Renal cortex interstitium (tissue), 11 donors: Measurements from ENCODE around the gene BIRC6. TPM values are rescaled to one million over a fixed set of nuclear protein-coding genes. Genes with fewer than 3 reads are reported as not detected.
"Not testable (repeated sequence)": the region's sequence is repeated elsewhere in the genome, so short reads cannot be mapped to it uniquely, and the experiment has no call there.

Experiments
- DNase-seq, 11 donors: peaks; one replicate each; pipeline ENCODE4 v3.0.0-alpha.2; 2013; ENCODE audit warnings: low read depth in 9 of 11, low spot score in 4 of 11; ENCODE audit errors: extremely low read depth in 1 of 11
- polyA plus RNA-seq, 3 donors: library from polyadenylated mRNA; unstranded; fragments of 120-200 nt; gene quantifications; one replicate each; pipeline ENCODE4 v1.2.1, GENCODE V29; 2013; ENCODE audit not compliant: insufficient read length in 3 of 3

Gene BIRC6
- polyA plus RNA-seq, 3 donors, result 69.2 to 79.0 (median 78.8) TPM

DNA sequence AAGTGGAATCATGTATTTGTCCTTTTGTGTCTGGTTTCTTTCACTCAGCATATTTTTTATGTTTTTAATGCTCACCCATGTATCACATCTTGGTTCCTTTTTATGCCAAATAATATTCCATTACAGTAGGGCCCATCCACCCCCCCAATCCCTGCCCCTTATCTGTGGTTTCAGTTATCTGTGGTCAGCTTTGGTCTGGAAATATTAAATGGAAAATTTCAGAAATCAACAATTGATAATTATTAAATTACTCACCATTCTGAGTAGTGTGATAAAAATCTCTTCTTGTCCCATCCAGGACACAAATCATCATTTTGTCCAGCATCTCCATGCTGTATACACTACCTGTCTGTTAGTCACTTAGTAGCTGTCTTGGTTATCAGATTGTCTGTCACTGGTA lies 66.7 kb downstream of the BIRC6 start:
- no peak for DNase-seq

DNA sequence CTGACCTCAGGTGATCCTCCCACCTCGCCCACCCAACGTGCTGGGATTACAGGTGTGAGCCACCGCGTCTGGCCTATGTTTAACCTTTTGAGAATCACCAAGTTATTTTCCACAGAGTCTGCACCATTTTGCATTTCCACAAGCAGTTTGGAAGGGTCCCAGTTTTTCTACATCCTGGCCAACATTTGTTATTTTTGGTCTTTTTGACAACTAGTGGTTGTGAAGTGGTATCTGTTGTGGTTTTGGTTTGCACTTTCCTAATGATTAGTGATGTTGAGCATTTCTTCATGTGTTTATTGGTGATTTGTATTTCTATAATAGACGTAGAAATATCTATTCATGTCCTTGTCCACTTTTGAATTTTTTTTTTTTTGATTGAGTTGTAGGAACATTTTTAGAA lies 67.9 kb downstream of the BIRC6 start:
- no peak for DNase-seq

DNA sequence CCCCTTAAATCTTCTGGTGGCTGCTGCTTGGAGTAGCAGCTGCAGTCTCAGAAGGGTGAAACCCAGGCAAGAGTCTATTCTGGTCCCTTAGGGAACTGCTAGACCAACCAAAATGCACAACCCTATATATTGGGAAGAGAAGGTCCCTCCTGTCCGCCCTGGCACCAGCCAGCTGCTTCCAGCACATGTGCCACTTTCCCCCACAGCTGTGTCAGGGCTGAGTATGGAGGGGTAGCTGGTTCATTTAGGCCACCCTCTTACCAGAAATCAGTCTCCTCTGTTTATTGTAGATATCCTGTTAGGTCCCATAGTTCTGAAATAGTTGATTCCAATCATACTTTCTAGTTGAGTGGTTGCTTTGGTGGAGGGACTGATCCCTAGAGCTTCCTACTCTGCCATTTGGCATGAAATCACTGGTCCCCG lies 68.9 kb downstream of the BIRC6 start:
- no peak for DNase-seq

DNA sequence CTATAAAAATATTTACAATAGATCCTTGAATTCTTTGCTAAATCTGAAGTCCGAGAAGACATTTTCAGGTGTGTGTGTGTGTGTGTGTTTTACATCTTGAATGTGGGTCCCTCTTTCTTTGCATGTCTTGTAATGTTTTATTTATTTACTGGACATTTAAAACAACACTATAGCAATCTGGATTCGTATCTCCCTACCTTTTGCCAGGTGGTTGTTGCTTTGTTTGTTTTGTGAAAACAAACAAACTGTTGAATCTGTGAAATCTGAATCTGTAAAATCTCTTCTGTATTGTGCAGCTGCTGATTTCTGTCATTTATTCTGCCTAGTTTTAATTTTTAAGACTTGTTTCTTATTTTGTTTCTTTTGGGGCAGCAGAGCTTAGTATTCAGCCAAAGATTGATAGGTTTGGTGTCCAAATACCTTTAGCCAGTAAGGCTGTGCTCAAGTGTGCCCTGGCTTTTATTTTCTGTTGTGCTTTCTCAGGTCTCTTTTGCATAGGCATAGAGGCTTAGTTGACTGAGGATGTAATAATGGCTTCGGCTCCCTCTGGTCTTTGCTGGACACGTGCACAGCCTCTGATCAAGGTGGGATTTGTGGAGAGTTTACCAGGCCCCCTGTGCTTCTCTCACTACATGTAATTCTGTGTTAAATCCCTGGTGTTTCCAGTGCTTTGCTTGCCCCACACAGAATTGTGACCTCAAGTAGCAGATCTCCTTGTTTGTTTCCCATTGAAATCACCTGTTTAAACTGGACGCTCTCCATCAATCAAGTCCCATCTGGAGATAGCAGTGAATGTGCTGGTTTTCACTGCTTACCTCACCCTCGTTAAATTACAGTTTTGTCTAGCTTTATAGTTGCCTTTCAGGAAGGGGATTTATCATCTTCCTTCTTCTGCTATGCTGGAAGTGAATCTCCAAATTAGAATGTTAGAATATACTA lies 71.1 kb downstream of the BIRC6 start:
- DNase-seq, result peak in 3 of 11 donors; percentile 4 to 7 (median 6)

DNA sequence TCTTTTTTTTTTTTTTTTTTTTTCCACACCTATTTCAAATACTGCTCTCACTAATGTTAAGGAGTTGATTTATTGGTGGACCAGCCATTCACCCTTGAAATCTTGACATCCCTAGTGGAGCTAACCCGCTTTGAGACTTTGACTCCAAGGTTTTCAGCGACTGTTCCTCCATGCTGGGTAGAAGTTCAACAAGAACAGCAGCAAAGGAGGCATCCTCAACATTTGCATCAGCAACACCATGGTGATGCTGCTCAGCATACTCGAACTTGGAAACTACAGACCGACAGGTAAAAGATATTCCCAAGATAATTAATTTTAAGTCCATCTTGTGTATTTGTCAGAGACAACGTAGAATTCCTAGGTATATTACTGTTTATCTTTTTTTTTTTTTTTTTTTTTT lies 74.0 kb downstream of the BIRC6 start:
- DNase-seq, result no peak

DNA sequence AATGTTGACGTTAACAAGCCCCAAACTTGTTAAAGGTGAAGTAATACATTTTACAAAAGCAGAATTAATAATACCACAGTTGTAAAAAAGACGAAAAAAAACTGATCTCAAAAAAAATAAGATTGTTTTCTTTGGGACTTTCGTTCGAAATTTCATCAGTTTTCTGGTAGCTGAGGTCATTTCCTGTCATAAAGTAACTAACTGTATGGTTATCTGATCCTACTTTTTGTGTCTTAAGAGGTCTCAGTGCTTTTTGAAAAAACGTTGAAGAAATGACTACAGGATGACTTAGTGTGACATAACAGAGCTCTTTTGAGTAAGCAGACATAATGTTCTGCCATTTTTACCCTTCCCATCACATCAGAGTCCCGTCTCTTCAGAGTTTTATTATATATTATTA lies 79.3 kb downstream of the BIRC6 start:
- DNase-seq, result no peak

DNA sequence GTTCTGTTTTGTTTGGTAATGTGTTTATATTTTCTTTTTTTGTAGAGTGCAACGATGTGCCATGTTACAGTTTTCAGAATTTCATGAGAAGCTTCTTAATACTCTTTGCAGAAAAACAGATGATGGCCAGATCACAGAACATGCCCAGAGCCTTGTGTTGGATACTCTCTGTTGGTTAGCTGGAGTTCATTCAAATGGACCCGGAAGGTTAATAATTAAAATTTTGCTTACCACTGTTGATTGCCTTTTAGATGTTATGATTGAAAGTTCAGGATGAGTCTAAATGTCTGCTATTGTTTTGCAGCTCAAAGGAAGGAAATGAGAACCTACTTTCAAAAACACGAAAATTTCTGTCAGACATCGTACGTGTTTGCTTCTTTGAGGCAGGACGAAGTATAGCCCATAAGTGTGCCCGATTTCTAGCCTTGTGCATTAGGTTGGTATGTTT lies 85.2 kb downstream of the BIRC6 start:
- no peak for DNase-seq

DNA sequence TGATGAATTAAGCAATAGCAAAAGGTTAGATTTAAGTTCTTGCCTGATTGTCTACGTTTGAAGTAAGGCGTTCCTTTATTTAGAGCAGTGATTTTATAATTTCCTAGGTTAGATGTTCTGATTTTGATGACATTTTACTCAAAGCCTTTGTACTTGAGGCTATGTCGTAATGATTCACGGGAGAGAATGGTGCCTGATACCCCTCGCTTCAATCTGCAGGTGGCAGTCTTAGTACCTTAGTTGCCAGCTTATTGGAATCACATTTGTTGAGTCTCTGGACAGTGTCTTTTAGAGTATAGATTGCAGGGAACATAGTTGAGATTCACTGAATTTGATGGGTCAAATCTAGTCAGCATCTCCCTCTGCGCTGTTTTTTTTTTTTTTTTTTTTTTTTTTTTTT lies 89.5 kb downstream of the BIRC6 start:
- DNase-seq, result no peak

DNA sequence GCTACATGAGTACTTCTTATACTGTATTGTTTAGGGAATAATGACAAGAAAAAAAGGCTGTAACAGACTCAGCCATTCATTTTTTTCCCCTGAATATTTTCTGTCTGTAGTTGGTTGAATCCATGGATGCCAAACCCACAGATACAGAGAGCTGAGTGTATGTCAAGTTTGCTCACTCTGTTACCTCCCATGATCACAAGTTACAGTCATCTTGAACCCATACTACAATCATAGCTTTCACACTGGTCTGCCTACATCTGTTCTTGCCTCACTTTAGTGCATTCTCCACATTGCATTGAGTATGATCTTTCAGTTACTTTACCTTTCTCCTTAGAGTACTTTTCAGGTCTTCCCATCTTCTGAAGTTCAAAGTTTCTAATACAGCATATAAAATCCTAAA lies 94.0 kb downstream of the BIRC6 start:
- no peak for DNase-seq

DNA sequence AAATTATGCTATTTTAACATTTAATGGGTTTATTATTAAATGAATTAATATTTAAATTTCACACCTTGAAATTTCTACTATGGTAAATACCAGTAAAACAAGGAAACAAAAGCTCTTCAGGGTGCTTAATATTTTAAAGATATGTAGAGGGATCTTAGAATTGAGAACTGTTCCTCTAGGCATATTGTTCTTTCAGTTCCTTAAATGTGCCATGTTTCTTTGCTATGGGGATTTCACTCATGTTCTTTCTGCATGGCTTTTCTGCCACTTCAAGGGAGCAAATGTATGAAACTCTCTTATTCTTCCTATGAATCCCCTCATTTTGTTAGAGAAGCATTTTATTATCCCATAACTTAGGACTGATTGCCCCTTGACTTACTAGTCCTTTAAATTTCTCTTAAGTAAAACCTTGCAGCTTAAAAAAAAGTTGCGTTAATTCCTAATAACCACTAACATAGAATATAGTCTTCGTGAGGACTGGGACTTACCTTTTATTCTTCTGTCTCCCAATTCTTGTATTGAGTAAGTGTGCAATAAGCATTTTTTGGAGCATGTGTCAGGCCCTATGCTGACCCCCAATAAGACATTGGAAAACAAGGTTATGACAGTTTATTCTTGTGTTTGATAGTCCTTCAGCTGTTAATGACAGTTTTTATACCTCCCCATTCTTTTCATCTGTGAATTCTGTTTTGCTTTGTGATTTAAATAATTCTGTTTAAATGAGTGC lies 95.7 kb downstream of the BIRC6 start:
- DNase-seq, result no peak

DNA sequence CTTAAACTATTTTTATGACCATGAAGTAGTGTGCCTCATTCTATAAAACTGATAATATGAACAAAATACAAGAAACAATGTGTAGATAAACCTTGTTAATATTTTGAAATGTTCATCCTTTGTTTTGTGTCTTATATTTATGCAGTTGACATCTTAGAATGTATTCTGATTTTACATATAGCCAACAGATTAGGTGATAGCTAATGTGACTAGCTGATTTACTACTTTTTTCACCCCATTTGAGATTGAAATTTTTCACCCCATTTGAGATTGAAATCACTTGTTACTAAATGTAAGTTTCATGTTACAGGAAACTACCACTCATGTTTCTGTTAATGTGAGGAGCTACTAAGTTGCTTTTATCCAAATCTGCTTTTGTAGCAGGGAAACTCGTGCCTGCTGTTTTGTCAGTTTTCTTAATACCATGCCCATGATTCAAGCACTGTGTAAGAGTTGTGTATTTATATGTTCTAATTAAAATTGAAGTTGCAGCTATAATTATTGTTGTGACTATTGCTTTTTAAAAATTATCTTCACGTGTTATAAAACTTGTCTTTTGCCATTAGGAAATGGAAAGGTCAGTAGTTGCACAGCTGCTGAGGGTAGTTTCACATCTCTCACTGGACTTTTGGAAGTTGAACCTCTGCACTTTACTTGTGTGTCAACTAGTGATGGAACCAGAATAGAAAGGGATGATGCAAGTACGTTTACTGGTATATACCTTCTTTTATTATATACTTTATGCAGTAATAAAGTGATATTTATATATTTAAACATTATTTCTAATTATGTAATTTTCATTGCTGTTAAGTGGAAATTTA lies 96.6 kb downstream of the BIRC6 start:
- DNase-seq, result no peak

DNA sequence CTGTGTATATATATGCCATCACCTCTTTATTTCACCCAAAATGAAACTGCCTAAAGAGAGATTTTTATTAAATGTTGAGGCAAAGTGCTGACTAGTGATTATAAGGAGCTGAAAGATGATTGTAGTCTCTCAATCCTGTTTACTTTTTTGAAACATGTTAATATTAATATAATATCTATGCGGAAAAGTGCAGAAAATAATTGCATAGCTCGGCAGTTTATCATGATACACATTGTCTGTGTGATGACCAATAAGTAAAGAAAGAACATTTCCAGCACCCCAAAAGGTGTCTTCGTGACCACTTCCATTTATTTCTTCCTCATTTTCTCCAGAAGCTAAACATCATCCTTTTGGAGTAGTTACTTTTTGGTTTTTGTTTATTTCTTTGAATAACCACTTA lies 99.0 kb downstream of the BIRC6 start:
- no peak for DNase-seq

DNA sequence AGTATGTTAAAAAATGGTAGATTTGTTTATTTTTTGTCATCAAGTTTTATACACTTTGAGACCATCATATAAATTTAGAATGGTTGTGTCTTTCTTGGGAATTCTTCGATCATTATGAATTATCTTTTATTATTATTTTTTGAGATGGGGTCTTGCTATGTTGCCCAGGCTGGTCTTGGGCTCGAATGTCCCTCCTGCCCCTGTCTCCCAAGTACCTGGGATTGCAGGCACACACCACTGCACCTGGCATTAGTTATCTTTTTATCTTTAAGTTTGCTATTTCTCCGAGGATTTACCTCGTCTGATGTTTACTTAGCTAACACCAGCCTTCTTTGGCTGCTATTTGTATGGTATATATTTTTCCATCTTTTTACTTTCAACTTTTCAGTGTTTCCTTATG lies 100.0 kb downstream of the BIRC6 start:
- no peak for DNase-seq

DNA sequence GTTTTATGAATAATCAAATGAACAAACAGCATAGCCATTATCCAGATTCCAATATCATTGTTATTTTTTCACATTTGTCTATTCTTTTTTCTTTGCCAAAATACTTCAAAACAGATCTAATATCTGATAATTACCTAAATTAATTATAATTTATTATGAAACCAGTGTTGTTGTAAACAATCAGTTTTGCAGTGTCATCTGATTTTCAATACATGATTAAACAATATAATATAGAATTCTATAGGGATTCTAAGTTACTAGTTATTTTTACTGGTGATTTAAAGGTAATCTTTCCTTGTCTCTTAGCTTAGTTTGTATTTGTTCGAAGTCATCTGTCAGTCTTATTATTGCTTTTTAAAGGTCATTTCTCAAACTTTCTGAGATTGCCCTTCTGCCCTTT lies 101.0 kb downstream of the BIRC6 start:
- DNase-seq, result no peak

DNA sequence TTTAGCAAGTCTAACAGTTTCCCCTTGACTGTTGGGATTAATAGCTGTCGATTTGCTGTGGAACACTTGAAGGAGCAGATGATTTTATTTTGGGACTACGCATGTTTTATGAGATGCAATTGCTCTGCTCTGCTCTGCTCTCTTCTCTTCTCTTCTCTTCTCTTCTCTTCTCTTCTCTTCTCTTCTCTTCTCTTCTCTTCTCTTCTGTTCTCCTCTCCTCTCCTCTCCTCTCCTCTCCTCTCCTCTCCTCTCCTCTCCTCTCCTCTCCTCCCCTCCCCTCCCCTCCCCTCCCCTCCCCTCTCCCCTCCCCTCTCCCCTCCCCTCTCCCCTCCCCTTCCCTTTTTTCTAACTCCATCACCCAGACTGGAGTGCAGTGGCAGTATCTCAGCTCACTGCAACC lies 104.0 kb downstream of the BIRC6 start:
- DNase-seq, result not testable (repeated sequence)

DNA sequence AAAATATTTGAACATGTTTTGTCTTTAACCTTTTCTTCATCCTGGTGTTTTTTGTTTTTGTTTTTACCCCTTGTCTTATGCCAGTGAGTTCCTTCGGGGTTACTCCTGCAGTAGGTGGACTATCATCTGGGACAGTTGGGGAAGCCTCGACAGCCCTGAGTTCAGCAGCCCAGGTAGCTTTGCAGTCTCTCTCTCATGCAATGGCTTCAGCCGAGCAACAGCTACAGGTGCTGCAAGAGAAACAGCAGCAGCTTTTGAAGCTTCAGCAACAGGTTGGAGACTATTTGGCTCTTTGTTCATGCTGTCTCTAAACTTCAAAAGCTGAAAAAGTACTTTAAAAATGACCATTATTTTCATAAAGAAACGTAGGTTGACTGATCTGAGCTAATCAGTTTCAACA lies 106.3 kb downstream of the BIRC6 start:
- DNase-seq, result no peak

DNA sequence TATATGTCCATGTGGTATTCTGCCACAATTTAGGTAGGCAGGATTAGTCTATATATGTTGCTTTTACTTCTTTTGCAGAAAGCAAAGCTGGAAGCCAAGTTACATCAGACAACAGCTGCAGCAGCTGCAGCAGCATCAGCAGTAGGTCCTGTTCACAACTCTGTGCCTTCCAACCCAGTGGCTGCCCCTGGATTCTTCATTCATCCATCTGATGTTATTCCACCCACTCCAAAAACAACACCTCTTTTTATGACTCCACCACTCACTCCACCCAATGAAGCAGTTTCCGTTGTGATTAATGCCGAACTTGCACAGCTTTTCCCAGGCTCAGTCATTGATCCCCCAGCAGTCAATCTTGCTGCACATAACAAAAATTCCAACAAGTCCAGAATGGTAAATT lies 107.6 kb downstream of the BIRC6 start:
- no peak for DNase-seq

DNA sequence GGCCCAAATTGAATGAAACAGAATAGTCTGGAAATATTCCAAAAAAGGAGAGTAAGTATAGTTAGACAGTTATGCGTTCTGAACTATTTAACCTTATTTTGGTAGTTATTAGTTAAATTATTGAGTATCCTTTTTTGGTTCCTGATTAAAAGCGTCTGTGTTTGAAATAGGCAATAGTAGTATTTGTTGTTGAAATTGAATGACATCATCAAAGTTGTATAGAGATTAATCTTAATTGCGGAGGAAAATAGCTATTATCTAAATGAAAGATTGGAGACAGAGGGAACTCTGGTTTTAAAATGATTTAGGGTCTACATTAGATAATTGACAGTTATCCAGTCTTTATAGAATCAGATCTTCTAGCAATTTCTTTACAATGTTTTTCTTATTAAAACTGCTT lies 115.8 kb downstream of the BIRC6 start:
- no peak for DNase-seq

DNA sequence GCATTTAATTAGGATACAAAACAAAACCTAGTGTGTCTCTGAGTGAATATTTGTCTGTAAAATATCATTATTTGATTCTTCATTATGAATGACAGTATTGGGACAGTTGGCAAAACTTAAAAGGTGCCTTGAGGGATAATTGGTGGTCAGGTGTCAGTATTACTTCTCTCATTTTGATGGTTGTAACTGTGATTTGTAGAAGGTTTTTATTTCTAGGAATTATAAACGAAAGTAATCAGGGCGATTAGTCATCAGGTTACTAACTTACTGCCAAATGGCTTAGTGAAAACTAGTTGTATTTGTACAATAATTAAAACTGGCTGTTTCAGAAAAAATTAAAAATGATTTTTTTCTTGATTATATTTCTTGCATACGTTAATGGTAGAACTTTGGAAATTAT lies 117.6 kb downstream of the BIRC6 start:
- no peak for DNase-seq
